ENCODE data around the gene DKKL1. TPM values are rescaled to one million over a fixed set of nuclear protein-coding genes. Genes with fewer than 3 reads are reported as not detected.
A peak's percentile ranks its signal among the peaks of the same experiment; 100 is the strongest.
"Not testable (repeated sequence)": the region's sequence is repeated elsewhere in the genome, so short reads cannot be mapped to it uniquely, and the experiment has no call there.

DKKL1 gene
- polyA plus RNA-seq, 4 donors, result 3.3 to 6.9 (median 5.4) TPM

DNA sequence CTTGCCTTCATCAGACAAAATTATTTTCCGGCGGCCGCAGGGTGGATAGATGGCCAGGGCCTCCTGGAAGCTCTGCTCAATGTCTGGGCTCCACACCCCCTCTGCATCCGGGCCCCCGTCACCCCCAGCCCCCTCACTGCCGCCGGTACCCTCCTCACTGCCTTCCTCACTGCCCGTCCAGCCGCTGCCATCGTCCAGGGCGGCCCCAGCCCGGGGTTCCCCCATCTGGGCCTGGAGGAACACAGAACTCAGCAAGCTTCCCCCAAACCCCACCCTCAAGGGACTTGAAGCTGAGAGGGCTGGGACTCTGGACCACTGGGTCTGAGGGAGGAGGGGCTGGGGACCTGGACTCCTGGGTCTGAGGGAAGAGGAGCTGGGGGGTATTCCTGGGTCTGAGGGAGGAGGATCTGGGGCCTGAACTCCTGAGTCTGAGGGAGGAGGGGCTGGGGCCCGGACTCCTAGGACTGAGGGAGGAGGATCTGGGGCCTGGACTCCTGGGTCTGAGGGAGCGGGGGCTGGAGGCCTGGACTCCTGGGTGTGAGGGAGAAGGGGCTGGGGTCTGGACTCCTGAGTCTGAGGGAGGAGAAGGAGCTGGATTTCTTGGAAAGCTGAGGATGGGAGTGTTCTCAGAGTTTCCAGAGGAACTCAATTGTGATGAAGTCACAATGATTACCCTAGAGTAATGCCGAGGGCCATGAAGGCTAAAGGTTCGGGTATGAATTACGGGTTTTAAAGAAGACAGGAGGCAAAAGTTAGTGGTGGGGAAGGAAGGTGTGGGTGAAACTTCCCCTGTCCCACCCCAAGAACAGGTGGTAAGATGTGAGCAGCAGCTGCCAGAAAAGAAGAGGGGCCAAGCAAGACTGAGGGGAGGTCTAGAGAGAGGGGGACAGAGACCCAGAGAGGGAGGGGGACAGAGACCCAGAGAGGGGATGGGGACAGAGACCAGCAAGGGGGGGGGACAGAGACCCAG, 3.5 kb upstream of the DKKL1 start:
- DNase-seq (ENCODE audit: low read depth in 4 of 4, low spot score in 3 of 4), result no peak

DNA sequence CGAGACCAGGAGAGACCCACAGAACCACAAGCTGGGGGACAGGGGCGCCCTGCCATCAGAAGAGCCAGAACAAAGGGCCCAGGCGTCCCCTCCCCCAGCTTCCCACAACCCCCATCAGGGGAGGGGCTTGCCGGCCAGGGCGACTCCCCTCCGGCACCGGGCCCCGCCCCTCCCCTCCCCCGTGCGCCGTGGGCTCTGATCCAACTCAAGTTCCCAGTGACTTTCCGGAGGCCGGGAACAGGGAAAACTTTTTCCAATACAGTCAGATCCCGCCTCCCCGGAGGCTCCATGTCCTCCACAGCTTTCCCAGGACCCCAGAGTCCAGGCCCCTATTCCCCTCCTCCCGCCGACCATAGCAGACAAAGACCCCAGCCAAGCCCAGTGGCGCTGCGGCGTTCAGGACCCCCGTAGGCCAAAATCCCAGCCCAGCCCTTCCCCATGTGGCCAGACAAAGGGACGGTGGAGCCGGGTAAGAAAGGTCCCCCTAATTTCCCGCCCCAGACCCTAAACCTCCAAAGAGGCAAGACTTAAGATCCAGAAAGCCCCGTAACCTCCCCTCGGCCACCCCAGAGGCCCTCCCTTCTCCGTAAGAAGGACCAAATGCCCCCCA, 2.1 kb upstream of the DKKL1 start:
- DNase-seq (ENCODE audit: low read depth in 4 of 4, low spot score in 3 of 4), result peak; percentile 81 to 89 (median 86)

GRCh38 chr19:49362048-49362928, 1.4 kb upstream of the DKKL1 start, which contains the start of gene TEAD2:
TSS of gene TEAD2 (minus strand) at chr19:49362416. CDS start at chr19:49360075, 2,341 bp downstream.
- DNase-seq (ENCODE audit: low read depth in 4 of 4, low spot score in 3 of 4), result peak in 3 of 4 donors; percentile 60 to 65 (median 64)

DNA sequence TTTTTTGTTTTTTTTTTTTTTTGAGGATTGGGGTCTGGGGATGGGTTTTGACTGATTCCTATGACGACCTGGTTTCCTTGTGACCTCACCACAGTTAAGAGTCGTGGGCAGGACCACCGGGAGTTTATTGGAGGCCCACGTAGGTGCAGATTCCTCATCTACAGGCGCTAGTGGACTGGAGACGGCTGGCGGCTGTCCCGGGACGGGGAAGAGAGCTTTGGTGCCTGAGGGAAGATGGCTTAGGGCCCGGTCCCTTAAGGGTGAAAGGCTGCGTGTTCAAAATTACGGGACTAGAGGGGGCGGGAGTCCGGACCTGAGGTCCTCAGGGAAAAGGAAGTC, 779 bp upstream of the DKKL1 start:
- DNase-seq (ENCODE audit: low read depth in 4 of 4, low spot score in 3 of 4), result peak in 2 of 4 donors; percentile 33 to 52

- no peak for DNase-seq (ENCODE audit: low read depth in 4 of 4, low spot score in 3 of 4)
Observed at GRCh38 chr19:49364083-49364737, 533 bp downstream of the DKKL1 start.

DNA sequence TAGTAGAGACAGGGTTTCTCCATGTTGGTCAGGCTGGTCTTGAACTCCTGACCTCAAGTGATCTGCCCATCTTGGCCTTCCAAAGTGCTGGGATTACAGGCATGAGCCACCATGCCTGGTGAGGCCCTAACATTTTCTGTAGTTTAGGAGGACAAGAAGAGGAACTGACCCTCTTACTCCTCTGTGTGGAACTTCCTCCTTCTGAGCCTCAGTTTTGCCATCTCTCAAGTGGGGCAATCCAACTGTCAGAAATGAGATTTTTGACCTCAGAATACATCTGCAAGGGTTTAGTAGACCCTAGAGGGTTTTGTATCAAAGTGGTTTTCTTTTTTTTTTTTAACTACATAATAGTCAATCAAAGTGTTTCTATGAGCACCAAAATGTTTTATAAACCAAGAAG, 2.4 kb downstream of the DKKL1 start:
- DNase-seq (ENCODE audit: low read depth in 4 of 4, low spot score in 3 of 4), result no peak

- no peak for DNase-seq (ENCODE audit: low read depth in 4 of 4, low spot score in 3 of 4)
Observed at GRCh38 chr19:49368711-49369358, 5.2 kb downstream of the DKKL1 start.

DNA sequence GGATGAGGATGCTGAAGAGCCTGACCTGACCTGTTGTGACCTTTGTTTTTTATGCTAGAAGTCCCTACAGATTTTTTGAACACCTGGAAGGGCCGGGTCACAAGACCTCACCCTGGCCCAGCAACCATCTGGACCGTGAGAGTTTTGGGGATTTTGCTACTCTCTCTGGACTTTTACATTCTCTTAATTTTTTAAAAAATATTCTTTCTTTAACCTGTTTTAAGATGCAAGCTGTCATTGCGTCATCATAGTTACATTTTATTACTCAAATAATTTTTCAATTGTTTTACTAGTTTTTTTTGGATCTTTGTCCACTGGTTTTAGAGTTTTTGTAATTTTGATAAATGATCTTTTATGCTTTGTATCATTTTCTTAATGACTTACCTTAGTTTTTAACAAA, 7.5 kb downstream of the DKKL1 start:
- no peak for DNase-seq (ENCODE audit: low read depth in 4 of 4, low spot score in 3 of 4)

GRCh38 chr19:49373174-49373573, 9.5 kb downstream of the DKKL1 start:
- not testable (repeated sequence) for DNase-seq (ENCODE audit: low read depth in 4 of 4, low spot score in 3 of 4)

- no peak for DNase-seq (ENCODE audit: low read depth in 4 of 4, low spot score in 3 of 4)
Observed at GRCh38 chr19:49374665-49375434, 11.2 kb downstream of the DKKL1 start.

GRCh38 chr19:49378512-49378911, 14.8 kb downstream of the DKKL1 start:
- no peak for DNase-seq (ENCODE audit: low read depth in 4 of 4, low spot score in 3 of 4)

DNA sequence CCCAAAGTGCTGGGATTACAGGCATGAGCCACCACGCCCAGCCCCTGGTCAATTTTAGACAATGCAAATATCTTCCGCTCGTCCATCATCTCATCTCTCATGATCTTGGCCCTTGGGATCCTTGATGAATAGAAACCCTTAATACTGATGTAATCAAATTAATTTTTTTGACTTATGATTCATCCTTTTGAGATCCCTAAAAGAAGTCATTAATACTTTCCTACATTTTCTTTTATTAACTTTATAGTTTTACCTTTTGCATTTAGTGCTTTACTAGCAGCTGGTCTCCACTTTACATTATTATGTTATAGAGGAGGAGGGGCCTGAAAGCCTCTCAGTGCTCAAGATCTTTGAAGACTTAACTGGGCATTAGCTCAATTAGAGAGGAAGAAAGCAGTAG, 16.7 kb downstream of the DKKL1 start:
- no peak for DNase-seq (ENCODE audit: low read depth in 4 of 4, low spot score in 3 of 4)

DNA sequence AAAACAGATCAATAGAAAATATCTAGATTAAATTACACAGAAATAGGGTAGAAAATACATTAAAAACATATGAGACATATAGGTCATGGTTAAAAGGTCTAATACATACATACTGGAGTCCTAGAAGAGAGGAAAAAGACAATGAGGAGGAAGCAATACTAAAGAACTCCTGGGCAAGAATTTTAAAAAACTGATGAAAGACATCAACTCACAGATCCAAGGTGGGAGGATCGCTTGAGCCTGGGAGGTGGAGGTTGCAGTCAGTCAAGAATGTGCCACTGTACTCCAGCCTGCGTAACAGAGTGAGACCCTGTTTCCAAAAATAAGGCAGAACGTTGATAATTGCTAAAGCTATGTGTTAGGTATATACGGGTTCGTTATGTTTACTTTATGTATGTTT, 19.0 kb downstream of the DKKL1 start:
- DNase-seq (ENCODE audit: low read depth in 4 of 4, low spot score in 3 of 4), result no peak

DNA sequence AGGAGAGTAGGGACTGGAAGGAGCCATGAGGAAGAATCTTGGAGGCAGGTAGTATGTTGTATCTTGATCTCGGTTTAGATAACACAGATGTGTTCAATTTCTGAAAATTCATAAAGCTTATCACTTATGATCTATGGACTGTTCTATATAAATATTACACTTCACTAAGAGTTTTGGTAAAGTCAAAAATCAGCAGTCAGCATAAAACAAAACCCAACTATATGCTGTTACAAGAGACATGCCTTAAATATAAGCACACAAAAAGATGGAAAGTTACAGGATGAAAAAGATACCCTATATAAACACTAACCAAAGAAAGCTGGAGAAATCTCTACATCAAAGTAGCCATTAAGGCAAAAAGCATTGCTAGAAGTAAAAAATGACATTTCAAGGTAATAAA, 19.9 kb downstream of the DKKL1 start:
- no peak for DNase-seq (ENCODE audit: low read depth in 4 of 4, low spot score in 3 of 4)

GRCh38 chr19:49387936-49388372, 24.3 kb downstream of the DKKL1 start, which contains the start of gene KASH5:
TSS of gene KASH5 (plus strand) at chr19:49388249. CDS start at chr19:49390884, 2,635 bp downstream.
- peak in 1 of 4 donors; percentile 40 for DNase-seq (ENCODE audit: low read depth in 4 of 4, low spot score in 3 of 4)

DNA sequence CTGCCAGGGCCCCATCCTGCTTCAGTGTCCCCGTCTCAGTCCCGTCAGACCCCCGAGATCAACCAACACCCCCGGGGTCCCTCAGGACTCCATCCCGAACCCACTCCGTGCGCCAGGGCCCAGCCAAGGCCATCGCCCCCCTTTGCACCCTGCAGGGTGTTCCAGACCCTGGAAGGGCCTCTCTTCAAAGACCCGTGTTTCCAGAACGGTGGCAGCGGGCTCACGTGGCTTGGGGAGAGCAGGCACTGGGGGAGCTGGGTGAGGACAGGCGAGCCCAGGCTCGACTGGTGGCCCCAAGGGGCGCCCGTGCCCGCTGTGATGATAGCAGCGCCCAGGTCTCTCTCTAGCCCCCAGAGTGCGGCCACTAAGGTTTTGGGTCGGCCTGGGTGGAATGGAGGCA, 25.7 kb downstream of the DKKL1 start:
- no peak for DNase-seq (ENCODE audit: low read depth in 4 of 4, low spot score in 3 of 4)

DNA sequence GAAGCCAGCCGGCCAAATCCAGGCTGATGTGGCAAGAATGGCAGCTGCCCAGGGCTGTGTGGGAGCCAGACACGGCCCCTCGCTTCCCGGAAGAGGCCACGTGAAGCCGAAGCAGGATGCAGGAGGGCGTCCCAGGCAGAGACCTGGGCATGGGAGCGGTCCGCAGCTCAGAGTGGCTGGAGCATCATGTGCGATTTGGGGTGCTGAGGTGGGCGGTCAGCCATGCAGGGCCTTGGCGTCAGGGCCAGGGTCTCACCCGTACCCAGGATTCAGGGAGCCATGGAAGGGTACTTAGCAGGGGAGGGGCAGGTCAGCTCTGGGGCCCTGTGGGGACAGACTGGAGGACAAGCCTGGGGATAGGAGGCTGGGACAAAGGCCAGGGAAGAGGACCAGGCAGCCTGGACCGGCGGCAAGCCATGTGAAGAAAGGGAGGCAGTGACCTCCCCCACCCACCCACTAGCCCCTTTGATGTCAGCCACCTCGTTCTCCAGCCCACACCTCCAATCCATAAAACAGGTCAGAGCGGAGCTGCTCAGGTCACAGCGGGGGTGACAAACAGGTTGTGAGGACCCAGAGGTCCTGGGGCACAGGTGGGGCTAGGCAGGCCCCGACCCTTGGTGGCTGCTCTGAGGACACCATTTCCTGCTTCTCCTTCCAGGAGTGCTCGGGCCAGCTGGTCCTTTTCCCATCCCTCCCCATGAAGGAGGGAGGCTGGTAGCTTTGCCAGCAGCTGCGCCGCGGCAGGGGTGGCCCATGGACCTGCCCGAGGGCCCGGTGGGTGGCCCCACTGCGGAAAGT, 26.7 kb downstream of the DKKL1 start:
- DNase-seq (ENCODE audit: low read depth in 4 of 4, low spot score in 3 of 4), result no peak

- DNase-seq (ENCODE audit: low read depth in 4 of 4, low spot score in 3 of 4), result no peak
Observed at GRCh38 chr19:49390929-49391359, 27.3 kb downstream of the DKKL1 start.

Measured in right renal pelvis (tissue), 4 donors.